Upper lobe of left lung (tissue), 6 donors: ENCODE results near the gene SPATA1. TPM values are rescaled to one million over a fixed set of nuclear protein-coding genes. Genes with fewer than 3 reads are reported as not detected.

Source experiments
- ATAC-seq, 2 donors: fragments of 200-7000 bp; cut with Tn5 transposase; one replicate each; pipeline ENCODE4 v1.9.1; 2022; ENCODE audit warnings: mild to moderate bottlenecking in 2 of 2, moderate library complexity in 2 of 2; ENCODE audit not compliant: low FRiP score in 2 of 2
- DNase-seq, 2 donors: peaks; one replicate each; pipeline ENCODE4 v3.0.0-alpha.2; 2019 to 2020
- H3K27ac ChIP-seq, 4 donors: fragments of 200-600 bp; sonication (generic); one replicate each; pipeline ENCODE4 v1.5.1; 2016 to 2019
- H3K27me3 ChIP-seq, 4 donors: fragments of 200-600 bp; sonication (generic); one replicate each; pipeline ENCODE4 v1.5.1; 2017 to 2019
- H3K36me3 ChIP-seq, 4 donors: fragments of 200-600 bp; sonication (generic); one replicate each; pipeline ENCODE4 v1.5.1; 2016 to 2019
- H3K4me1 ChIP-seq, 4 donors: fragments of 200-600 bp; sonication (generic); one replicate each; pipeline ENCODE4 v1.5.1; 2018 to 2019
- H3K4me3 ChIP-seq, 4 donors: fragments of 200-600 bp; sonication (generic); one replicate each; pipeline ENCODE4 v1.5.1; 2017 to 2019; ENCODE audit warnings: mild to moderate bottlenecking in 2 of 4, moderate library complexity in 1 of 4
- H3K9me3 ChIP-seq, 4 donors: fragments of 200-600 bp; sonication (generic); one replicate each; pipeline ENCODE4 v1.5.1; 2018 to 2019
- EP300 ChIP-seq, 4 donors: sonication (generic); formaldehyde crosslinking; IDR thresholded peaks; one replicate each; pipeline ENCODE4 v1.5.1; 2017; ENCODE audit warnings: antibody characterized with exemption in 4 of 4, control low read depth in 2 of 4
- POLR2A ChIP-seq, 4 donors: fragments of 450-650 bp; IDR thresholded peaks; one replicate each; pipeline ENCODE4 v1.5.1; 2016 to 2017; ENCODE audit warnings: antibody characterized with exemption in 4 of 4, mild to moderate bottlenecking in 2 of 4
- POLR2AphosphoS5 ChIP-seq, 2 donors: sonication (generic); formaldehyde crosslinking; IDR thresholded peaks; one replicate each; pipeline ENCODE4 v1.5.1; 2017; ENCODE audit warnings: antibody characterized with exemption in 2 of 2
- WGBS, 2 donors: methylation state at CpG; one replicate each; pipeline ENCODE4 v1.1.5; 2017 to 2018; 5-methylcytosine and 5-hydroxymethylcytosine counted together
- total RNA-seq, 6 donors: library from RNA; depleted of rRNA in 4 of 6; stranded (reverse); fragments of >200 nt in 4 of 6; gene quantifications; one replicate each; pipeline versions ENCODE4 v1.1.0 to v1.2.1, GENCODE V29; 2016 to 2021
- TF ChIP-seq, protein P1 (sequence below), 6 experiments: fragments of 450-650 bp in 4 of 6; fragments of 200-600 bp in 2 of 6; sonication (generic) in 2 of 6; IDR thresholded peaks; one replicate each; pipeline ENCODE4 v1.5.1; 2016 to 2019; ENCODE audit warnings: antibody characterized with exemption in 6 of 6
- donor health status: DM: no; HTN: no; CAD: no; lungs with moderate emphysema.
- donor health status: DM: no; HTN: yes; CAD: no; lungs with severe emphysema.

Gene SPATA1
- total RNA-seq, 6 donors from 2014 or later, result 1.4 to 19.9 (median 1.7) TPM; not detected in 1

- Histone ChIP-seq H3K9me3 (no peaks in the 10 kb centered on the region), H3K4me3 (no peak overlapping the region), H3K27me3 (no peaks in the 10 kb centered on the region), H3K4me1 (peaks cover 23 to 29% (median 27%) of the 10 kb centered on the region in 4 donors), H3K27ac (no peak overlapping the region), H3K36me3 (peaks cover 8 to 82% (median 27%) of the 10 kb centered on the region in 4 donors)
- TF ChIP-seq POLR2A (IDR thresholded peaks at IDR 0.05) (no peak), EP300 (IDR thresholded peaks at IDR 0.05) (no peak), POLR2AphosphoS5 (IDR thresholded peaks at IDR 0.05) (no peak)
- TF ChIP-seq, protein P1, sequence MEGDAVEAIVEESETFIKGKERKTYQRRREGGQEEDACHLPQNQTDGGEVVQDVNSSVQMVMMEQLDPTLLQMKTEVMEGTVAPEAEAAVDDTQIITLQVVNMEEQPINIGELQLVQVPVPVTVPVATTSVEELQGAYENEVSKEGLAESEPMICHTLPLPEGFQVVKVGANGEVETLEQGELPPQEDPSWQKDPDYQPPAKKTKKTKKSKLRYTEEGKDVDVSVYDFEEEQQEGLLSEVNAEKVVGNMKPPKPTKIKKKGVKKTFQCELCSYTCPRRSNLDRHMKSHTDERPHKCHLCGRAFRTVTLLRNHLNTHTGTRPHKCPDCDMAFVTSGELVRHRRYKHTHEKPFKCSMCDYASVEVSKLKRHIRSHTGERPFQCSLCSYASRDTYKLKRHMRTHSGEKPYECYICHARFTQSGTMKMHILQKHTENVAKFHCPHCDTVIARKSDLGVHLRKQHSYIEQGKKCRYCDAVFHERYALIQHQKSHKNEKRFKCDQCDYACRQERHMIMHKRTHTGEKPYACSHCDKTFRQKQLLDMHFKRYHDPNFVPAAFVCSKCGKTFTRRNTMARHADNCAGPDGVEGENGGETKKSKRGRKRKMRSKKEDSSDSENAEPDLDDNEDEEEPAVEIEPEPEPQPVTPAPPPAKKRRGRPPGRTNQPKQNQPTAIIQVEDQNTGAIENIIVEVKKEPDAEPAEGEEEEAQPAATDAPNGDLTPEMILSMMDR (IDR thresholded peaks at IDR 0.05), result no peak
- ATAC-seq (no peak), DNase-seq (no peak)
- 44 to 53% methylated on average over 2 of the region's 2 CpGs for WGBS, 2 donors
These were observed 8.4 kb upstream of the SPATA1 start for GRCh38 chr1:84497631-84498275.

DNA sequence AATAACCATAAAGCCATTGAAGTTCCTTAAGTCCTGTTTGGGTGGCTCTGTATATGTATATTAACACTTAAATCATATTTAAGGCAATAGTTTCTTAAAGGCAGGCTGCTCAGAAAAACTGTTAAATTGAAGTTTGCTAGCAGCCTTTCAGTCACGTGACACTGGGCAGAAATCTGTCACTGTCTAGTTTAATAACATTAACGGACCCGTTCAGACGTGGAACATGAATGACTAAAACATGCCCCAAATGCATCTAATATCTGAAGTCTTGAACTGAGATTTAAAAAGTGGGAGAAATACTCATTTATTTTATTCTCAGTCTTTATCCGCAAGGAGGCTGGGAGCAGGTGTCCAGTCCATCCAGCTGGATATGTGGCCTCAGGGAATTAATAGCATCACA lies 3.3 kb upstream of the SPATA1 start:
- DNase-seq (no peak), ATAC-seq (no peak)
- Histone ChIP-seq H3K4me1 (peaks cover 47 to 54% (median 47%) of the 10 kb centered on the region in 4 donors), H3K4me3 (peak overlapping the region in 1 of 4 donors; percentile 76), H3K27me3 (no peaks in the 10 kb centered on the region), H3K36me3 (peaks cover 3 to 32% (median 10%) of the 10 kb centered on the region in 4 donors), H3K9me3 (no peaks in the 10 kb centered on the region), H3K27ac (no peak overlapping the region)
- 65 to 68% methylated on average over 5 of the region's 5 CpGs for WGBS, 2 donors
- TF ChIP-seq POLR2A (IDR thresholded peaks at IDR 0.05) (no peak), POLR2AphosphoS5 (IDR thresholded peaks at IDR 0.05) (no peak), EP300 (IDR thresholded peaks at IDR 0.05) (no peak)
- TF ChIP-seq, protein P1 (IDR thresholded peaks at IDR 0.05), result no peak

- peak overlapping the region; percentile 48 to 76 (median 58) for H3K4me3 ChIP-seq
- peaks cover 0 to 15% (median under 1%) of the 10 kb centered on the region in 4 donors for H3K36me3 ChIP-seq
- 6 to 7% methylated on average over 17 of the region's 17 CpGs for WGBS, 2 donors
- TF ChIP-seq POLR2A (IDR thresholded peaks at IDR 0.05) (no peak), POLR2AphosphoS5 (IDR thresholded peaks at IDR 0.05) (no peak), EP300 (IDR thresholded peaks at IDR 0.05) (no peak)
- TF ChIP-seq, protein P1 (IDR thresholded peaks at IDR 0.05), result no peak
- H3K4me1 ChIP-seq, result peaks cover 45 to 52% (median 47%) of the 10 kb centered on the region in 4 donors
- H3K9me3 ChIP-seq, result peaks cover 0 to 5% (median 0%) of the 10 kb centered on the region in 4 donors
- ATAC-seq (no peak), DNase-seq (no peak)
- H3K27ac ChIP-seq, result peak overlapping the region; percentile 94 to 96 (median 95)
- no peaks in the 10 kb centered on the region for H3K27me3 ChIP-seq
These were observed 1.4 kb upstream of the SPATA1 start for GRCh38 chr1:84504580-84505492.

DNA sequence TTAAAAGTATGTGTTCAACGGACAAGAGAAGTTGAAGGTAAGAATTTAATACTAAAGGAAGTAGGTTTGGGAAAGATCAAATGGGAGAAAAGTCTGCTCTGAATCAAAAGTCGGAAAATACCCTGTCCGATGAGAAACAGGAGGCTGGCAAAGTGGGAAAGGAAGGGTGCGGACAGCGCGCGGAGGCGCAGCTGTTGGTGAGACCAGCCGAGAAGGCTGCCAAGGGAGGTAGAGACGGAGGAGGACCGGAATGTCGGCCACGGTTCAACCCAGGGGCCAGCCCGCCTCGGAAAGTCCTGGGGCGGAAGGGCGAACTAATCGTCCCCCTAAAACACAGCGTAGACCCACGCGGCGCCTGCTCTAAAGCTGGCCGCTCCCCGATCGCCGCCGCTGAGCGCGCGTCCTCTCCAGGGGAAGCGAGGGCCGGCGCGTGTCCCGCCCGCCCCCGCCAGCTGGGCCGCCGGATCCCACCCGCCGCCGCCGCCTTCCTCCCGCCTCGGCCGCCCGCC lies 639 bp upstream of the SPATA1 start:
- no peak for DNase-seq
- no peak for TF ChIP-seq POLR2AphosphoS5 (IDR thresholded peaks at IDR 0.05)
- TF ChIP-seq, protein P1 (IDR thresholded peaks at IDR 0.05), result peak in 2 of 6 experiments; percentile 4 to 7
- peak in 1 of 4 donors; percentile 14 for TF ChIP-seq POLR2A (IDR thresholded peaks at IDR 0.05)
- ATAC-seq, result peak; percentile 70 to 88
- H3K36me3 ChIP-seq, result peaks cover 0 to 8% (median 0%) of the 10 kb centered on the region in 4 donors
- peaks cover 0 to 5% (median 0%) of the 10 kb centered on the region in 4 donors for H3K9me3 ChIP-seq
- no peaks in the 10 kb centered on the region for H3K27me3 ChIP-seq
- H3K27ac ChIP-seq, result peak overlapping the region; percentile 94 to 96 (median 95)
- H3K4me3 ChIP-seq, result peak overlapping the region; percentile 48 to 76 (median 58)
- H3K4me1 ChIP-seq, result peaks cover 40 to 51% (median 41%) of the 10 kb centered on the region in 4 donors
- WGBS, 2 donors, result 0 to 1% methylated on average over 16 to 18 of the region's 47 CpGs
